Measurements from ENCODE around the gene SPAG4. TPM values are rescaled to one million over a fixed set of nuclear protein-coding genes. Genes with fewer than 3 reads are reported as not detected.

Gene SPAG4
- total RNA-seq, 1 donor: 4.0 TPM

DNA sequence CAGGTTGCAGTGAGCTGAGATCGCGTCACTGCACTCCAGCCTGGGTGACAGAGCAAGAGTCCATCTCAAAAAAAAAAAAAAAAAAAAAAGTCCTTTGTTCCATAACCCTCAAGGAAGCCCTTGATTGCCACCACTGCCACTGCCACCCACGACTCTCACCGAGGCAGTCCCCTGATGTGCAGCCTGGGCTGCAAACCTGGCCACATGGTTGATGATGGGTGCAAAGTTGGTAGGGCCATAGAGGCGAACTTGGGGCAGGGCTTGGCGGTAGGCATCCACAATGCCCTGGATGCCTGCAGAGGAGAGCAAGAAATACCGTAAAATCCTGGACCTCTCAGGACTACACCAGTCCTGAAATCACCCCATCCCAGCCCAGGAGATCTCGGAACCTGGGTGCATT, 11.5 kb downstream of the SPAG4 start:
- Histone ChIP-seq H4K20me1 (ENCODE audit: insufficient read depth, low read length) (peaks cover 7% of the 10 kb centered on the region), H3K9me3 (ENCODE audit: low read depth, low read length) (no peaks in the 10 kb centered on the region), H3K27ac (ENCODE audit: low read depth, low read length) (no peak overlapping the region), H3K27me3 (ENCODE audit: insufficient read depth, low read length) (no peaks in the 10 kb centered on the region), H3K4me3 (ENCODE audit: insufficient read depth, low read length) (no peak overlapping the region), H2AFZ (ENCODE audit: low read length) (no peak overlapping the region), H3K4me2 (ENCODE audit: insufficient read depth, low read length) (no peak overlapping the region), H3K79me2 (ENCODE audit: insufficient read depth, low read length) (peaks cover 3% of the 10 kb centered on the region), H3K36me3 (ENCODE audit: insufficient read depth, low read length) (peaks cover 67% of the 10 kb centered on the region), H3K4me1 (ENCODE audit: insufficient read depth, low read length) (no peaks in the 10 kb centered on the region)
- TF ChIP-seq CTCF (IDR thresholded peaks at IDR 0.05; ENCODE audit: extremely low read depth, low read depth, low read length): no peak
- DNase-seq (ENCODE audit: insufficient read length, low spot score, missing footprints): no peak

GRCh38 chr20:35629427-35630145, 14.0 kb downstream of the SPAG4 start:
- Histone ChIP-seq H3K4me3 (ENCODE audit: insufficient read depth, low read length) (no peak overlapping the region), H3K27me3 (ENCODE audit: insufficient read depth, low read length) (no peaks in the 10 kb centered on the region), H3K9me3 (ENCODE audit: low read depth, low read length) (no peaks in the 10 kb centered on the region), H3K4me2 (ENCODE audit: insufficient read depth, low read length) (no peak overlapping the region), H2AFZ (ENCODE audit: low read length) (no peak overlapping the region), H3K79me2 (ENCODE audit: insufficient read depth, low read length) (peaks cover 23% of the 10 kb centered on the region), H3K36me3 (ENCODE audit: insufficient read depth, low read length) (peaks cover 72% of the 10 kb centered on the region), H3K27ac (ENCODE audit: low read depth, low read length) (no peak overlapping the region), H4K20me1 (ENCODE audit: insufficient read depth, low read length) (peaks cover 20% of the 10 kb centered on the region), H3K4me1 (ENCODE audit: insufficient read depth, low read length) (no peaks in the 10 kb centered on the region)
- DNase-seq (ENCODE audit: insufficient read length, low spot score, missing footprints): no peak
- TF ChIP-seq CTCF (IDR thresholded peaks at IDR 0.05; ENCODE audit: extremely low read depth, low read depth, low read length): no peak

- no peak for DNase-seq (ENCODE audit: insufficient read length, low spot score, missing footprints)
- no peak for TF ChIP-seq CTCF (IDR thresholded peaks at IDR 0.05; ENCODE audit: extremely low read depth, low read depth, low read length)
- H3K9me3 ChIP-seq (ENCODE audit: low read depth, low read length): no peaks in the 10 kb centered on the region
Observed at GRCh38 chr20:35630636-35631035, 15.0 kb downstream of the SPAG4 start.

GRCh38 chr20:35632539-35633115, 17.0 kb downstream of the SPAG4 start:
- Histone ChIP-seq H3K4me1 (ENCODE audit: insufficient read depth, low read length) (peaks cover 3% of the 10 kb centered on the region), H2AFZ (ENCODE audit: low read length) (no peak overlapping the region), H3K79me2 (ENCODE audit: insufficient read depth, low read length) (peaks cover 52% of the 10 kb centered on the region), H3K27me3 (ENCODE audit: insufficient read depth, low read length) (no peaks in the 10 kb centered on the region), H3K4me2 (ENCODE audit: insufficient read depth, low read length) (no peak overlapping the region), H3K4me3 (ENCODE audit: insufficient read depth, low read length) (no peak overlapping the region), H3K9me3 (ENCODE audit: low read depth, low read length) (no peaks in the 10 kb centered on the region), H3K27ac (ENCODE audit: low read depth, low read length) (no peak overlapping the region), H3K36me3 (ENCODE audit: insufficient read depth, low read length) (peaks cover 45% of the 10 kb centered on the region), H4K20me1 (ENCODE audit: insufficient read depth, low read length) (peaks cover 43% of the 10 kb centered on the region)
- no peak for TF ChIP-seq CTCF (IDR thresholded peaks at IDR 0.05; ENCODE audit: extremely low read depth, low read depth, low read length)
- no peak for DNase-seq (ENCODE audit: insufficient read length, low spot score, missing footprints)

More at GRCh38 chr20:35630636-35631035, 15.0 kb downstream of the SPAG4 start:
- no peaks in the 10 kb centered on the region for H3K27me3 ChIP-seq (ENCODE audit: insufficient read depth, low read length)
- peaks cover 33% of the 10 kb centered on the region for H3K79me2 ChIP-seq (ENCODE audit: insufficient read depth, low read length)
- no peak overlapping the region for H3K4me2 ChIP-seq (ENCODE audit: insufficient read depth, low read length)
- no peak overlapping the region for H3K4me3 ChIP-seq (ENCODE audit: insufficient read depth, low read length)
- H3K4me1 ChIP-seq (ENCODE audit: insufficient read depth, low read length): no peaks in the 10 kb centered on the region
- H2AFZ ChIP-seq (ENCODE audit: low read length): no peak overlapping the region
- peaks cover 27% of the 10 kb centered on the region for H4K20me1 ChIP-seq (ENCODE audit: insufficient read depth, low read length)
- peaks cover 64% of the 10 kb centered on the region for H3K36me3 ChIP-seq (ENCODE audit: insufficient read depth, low read length)
- H3K27ac ChIP-seq (ENCODE audit: low read depth, low read length): no peak overlapping the region

Measured in osteoblast (primary cell).